Measurements from ENCODE around the gene TRIO.

GRCh38 chr5:14283139-14283538, 140.0 kb downstream of the TRIO start:
- TF ChIP-seq POLR2A (IDR thresholded peaks at IDR 0.05), result no peak
- TF ChIP-seq CTCF (IDR thresholded peaks at IDR 0.05), result no peak
